OCI-LY3 (cell line): ENCODE results near the gene HMSD.

ENCODE experiments used
- H2AFZ ChIP-seq: fragments of 200-600, 300-600 bp; shearing (Covaris generic); 2 replicates; pipeline ENCODE4 v1.6.0; 2014; ENCODE audit warnings: antibody characterized with exemption, low read depth, low read length
- H3K27ac ChIP-seq: fragments of 200-600, 300-600 bp; sonication (generic); 2 replicates; pipeline ENCODE4 v1.5.1; 2014; ENCODE audit warnings: mild to moderate bottlenecking, low read length, moderate library complexity, mixed read lengths
- H3K27me3 ChIP-seq: fragments of 200-600, 300-600 bp; sonication (generic); 2 replicates; pipeline ENCODE4 v1.6.1; 2014; ENCODE audit warnings: low read depth, low read length, mixed read lengths
- H3K36me3 ChIP-seq: fragments of 200-600, 300-600 bp; sonication (generic); replicated peaks from 2 replicates; pipeline ENCODE3; 2014; ENCODE audit warnings: low read depth, low read length, mixed read lengths
- H3K4me1 ChIP-seq: fragments of 300-600, 200-600 bp; sonication (generic); 2 replicates; pipeline ENCODE4 v1.6.1; 2014; ENCODE audit warnings: low read length, mixed read lengths
- H3K4me2 ChIP-seq: fragments of 200-600, 300-600 bp; sonication (generic); 2 replicates; pipeline ENCODE4 v1.6.1; 2014; ENCODE audit warnings: low read length, mixed read lengths
- H3K4me3 ChIP-seq: fragments of 300-600, 200-600 bp; sonication (generic); 2 replicates; pipeline ENCODE4 v1.5.1; 2014; ENCODE audit warnings: antibody characterized with exemption, mild to moderate bottlenecking, low read length, moderate library complexity
- H3K79me2 ChIP-seq: fragments of 300-600, 200-600 bp; shearing (Covaris generic); 2 replicates; pipeline ENCODE4 v1.6.1; 2014; ENCODE audit warnings: mild to moderate bottlenecking, low read length, mixed read lengths
- H3K9ac ChIP-seq: fragments of 300-600, 200-600 bp; shearing (Covaris generic); 2 replicates; pipeline ENCODE4 v1.6.0; 2014; ENCODE audit warnings: mild to moderate bottlenecking, low read length, moderate library complexity
- H3K9me3 ChIP-seq: fragments of 200-600, 300-600 bp; shearing (Covaris generic); 2 replicates; pipeline ENCODE4 v1.6.1; 2014; ENCODE audit warnings: low read length, mixed read lengths; ENCODE audit not compliant: insufficient read depth
- H4K20me1 ChIP-seq: fragments of 200-600, 300-600 bp; sonication (generic); 2 replicates; pipeline ENCODE4 v1.6.1; 2016; ENCODE audit warnings: low read length, mixed read lengths; ENCODE audit not compliant: insufficient read depth
- CTCF ChIP-seq: fragments of 200-600, 300-600 bp; sonication (generic); IDR thresholded peaks from 2 replicates; pipeline ENCODE4 v1.5.1; 2014; ENCODE audit warnings: antibody characterized with exemption, low read length, low read depth
- EZH2phosphoT487 ChIP-seq: fragments of 200-600 bp; shearing (Covaris generic); IDR thresholded peaks from 2 replicates; pipeline ENCODE4 v1.6.1; 2018; ENCODE audit warnings: antibody characterized with exemption, mixed run types, low read depth

The HMSD gene

GRCh38 chr18:63960891-63961290 lies 11.8 kb downstream of the HMSD start:
- no peak overlapping the region for H2AFZ ChIP-seq
- TF ChIP-seq CTCF: no peak
- TF ChIP-seq EZH2phosphoT487: no peak
- H3K9me3 ChIP-seq: no peaks in the 10 kb centered on the region

GRCh38 chr18:63961435-63961980 lies 12.4 kb downstream of the HMSD start:
- Histone ChIP-seq H2AFZ (no peak overlapping the region), H3K79me2 (no peaks in the 10 kb centered on the region), H3K9ac (no peak overlapping the region), H3K27me3 (peaks cover 49% of the 10 kb centered on the region), H3K4me2 (no peak overlapping the region), H3K27ac (no peak overlapping the region), H4K20me1 (no peaks in the 10 kb centered on the region), H3K36me3 (no peaks in the 10 kb centered on the region), H3K9me3 (no peaks in the 10 kb centered on the region), H3K4me1 (peaks cover 10% of the 10 kb centered on the region), H3K4me3 (no peak overlapping the region)
- no peak for TF ChIP-seq CTCF

More at GRCh38 chr18:63960891-63961290, 11.8 kb downstream of the HMSD start:
- Histone ChIP-seq H3K4me1 (peaks cover 7% of the 10 kb centered on the region), H3K27me3 (peaks cover 46% of the 10 kb centered on the region), H3K79me2 (no peaks in the 10 kb centered on the region), H3K9ac (no peak overlapping the region), H3K36me3 (no peaks in the 10 kb centered on the region), H3K4me3 (no peak overlapping the region), H3K4me2 (no peak overlapping the region), H4K20me1 (no peaks in the 10 kb centered on the region), H3K27ac (no peak overlapping the region)

GRCh38 chr18:63962137-63962536 lies 13.0 kb downstream of the HMSD start:
- Histone ChIP-seq H3K27ac (no peak overlapping the region), H3K4me1 (peaks cover 17% of the 10 kb centered on the region), H3K36me3 (no peaks in the 10 kb centered on the region), H3K9ac (no peak overlapping the region), H3K27me3 (peaks cover 46% of the 10 kb centered on the region), H3K9me3 (no peaks in the 10 kb centered on the region), H4K20me1 (no peaks in the 10 kb centered on the region), H2AFZ (no peak overlapping the region), H3K4me3 (no peak overlapping the region), H3K79me2 (no peaks in the 10 kb centered on the region), H3K4me2 (no peak overlapping the region)
- TF ChIP-seq EZH2phosphoT487 (no peak), CTCF (no peak)

- H3K79me2 ChIP-seq: no peaks in the 10 kb centered on the region
- no peak overlapping the region for H3K27ac ChIP-seq
- no peak overlapping the region for H2AFZ ChIP-seq
- no peaks in the 10 kb centered on the region for H3K36me3 ChIP-seq
- H3K9ac ChIP-seq: no peak overlapping the region
- no peaks in the 10 kb centered on the region for H4K20me1 ChIP-seq
- TF ChIP-seq EZH2phosphoT487 (no peak), CTCF (peak; percentile 99)
- H3K4me1 ChIP-seq: peaks cover 24% of the 10 kb centered on the region
- H3K9me3 ChIP-seq: no peaks in the 10 kb centered on the region
- H3K4me3 ChIP-seq: no peak overlapping the region
- peaks cover 41% of the 10 kb centered on the region for H3K27me3 ChIP-seq
- H3K4me2 ChIP-seq: peak overlapping the region; percentile 10; the same call in 1 of the 2 replicates
These were observed 14.6 kb downstream of the HMSD start for GRCh38 chr18:63963615-63964256.
